CD14-positive monocyte (primary cell): ENCODE data around the gene RHEB. TPM values are rescaled to one million over a fixed set of nuclear protein-coding genes. Genes with fewer than 3 reads are reported as not detected.

Experiments
- DNase-seq, 3 donors: peaks; one replicate each; pipeline ENCODE4 v3.0.0-alpha.2; 2011 to 2022
- H2AFZ ChIP-seq: 2 replicates; pipeline ENCODE4 v1.6.0; 2012; ENCODE audit warnings: mild to moderate bottlenecking, low read depth, low read length, inconsistent platforms; ENCODE audit not compliant: insufficient read depth, poor library complexity, severe bottlenecking
- H3K27ac ChIP-seq, 2 donors: 1 replicate in 1 of 2; 2 replicates in 1 of 2; pipeline ENCODE4 v1.5.1; 2012 to 2013; ENCODE audit warnings: low read length in 2 of 2, control low read depth in 1 of 2, inconsistent platforms in 1 of 2, low read depth in 1 of 2, mild to moderate bottlenecking in 1 of 2
- H3K27me3 ChIP-seq, 2 donors: one replicate each; pipeline versions ENCODE4 v1.6.0 to v1.6.1; 2011 to 2013; ENCODE audit warnings: low read length in 2 of 2; ENCODE audit not compliant: control insufficient read depth in 2 of 2, insufficient read depth in 2 of 2
- H3K36me3 ChIP-seq, 2 donors: replicated peaks in 1 of 2; 1 replicate in 1 of 2; 2 replicates in 1 of 2; pipeline versions ENCODE4 v1.5.1 to v1.6.1; 2012 to 2013; ENCODE audit warnings: low read length in 2 of 2, control low read depth in 1 of 2, inconsistent platforms in 1 of 2, mild to moderate bottlenecking in 1 of 2; ENCODE audit not compliant: insufficient read depth in 2 of 2, control insufficient read depth in 1 of 2
- H3K4me1 ChIP-seq, 2 donors: 1 replicate in 1 of 2; 2 replicates in 1 of 2; pipeline versions ENCODE4 v1.5.1 to v1.6.1; 2012 to 2013; ENCODE audit warnings: low read length in 2 of 2, control low read depth in 1 of 2, inconsistent platforms in 1 of 2, mild to moderate bottlenecking in 1 of 2, moderate library complexity in 1 of 2; ENCODE audit not compliant: insufficient read depth in 2 of 2, control insufficient read depth in 1 of 2
- H3K4me2 ChIP-seq: replicated peaks from 2 replicates; pipeline ENCODE3; 2012; ENCODE audit warnings: low read length, moderate library complexity, mild to moderate bottlenecking; ENCODE audit not compliant: poor library complexity, severe bottlenecking; ENCODE audit errors: extremely low read depth
- H3K4me3 ChIP-seq, 3 experiments: fragments of 200-600 bp in 1 of 3; sonication (generic) in 1 of 3; replicated peaks in 1 of 3; 1 replicate in 2 of 3; 2 replicates in 1 of 3; pipeline ENCODE4 v1.5.1; 2011 to 2013; ENCODE audit warnings: low read length in 3 of 3, mild to moderate bottlenecking in 3 of 3, control low read depth in 2 of 3, low read depth in 2 of 3, inconsistent platforms in 1 of 3, moderate library complexity in 1 of 3
- H3K79me2 ChIP-seq: 2 replicates; pipeline ENCODE4 v1.6.0; 2012; ENCODE audit warnings: mild to moderate bottlenecking, control low read depth, inconsistent platforms, low read length, moderate library complexity; ENCODE audit not compliant: insufficient read depth
- H3K9ac ChIP-seq: 2 replicates; pipeline ENCODE4 v1.6.0; 2017; ENCODE audit warnings: low read length, mild to moderate bottlenecking; ENCODE audit not compliant: insufficient read depth, poor library complexity, severe bottlenecking
- H3K9me3 ChIP-seq, 2 donors: replicated peaks in 1 of 2; 1 replicate in 1 of 2; 2 replicates in 1 of 2; pipeline versions ENCODE4 v1.5.1 to v1.6.1; 2012 to 2013; ENCODE audit warnings: low read length in 2 of 2, control low read depth in 1 of 2; ENCODE audit not compliant: control insufficient read depth in 1 of 2, insufficient read depth in 1 of 2
- H4K20me1 ChIP-seq: 2 replicates; pipeline ENCODE4 v1.6.0; 2012; ENCODE audit warnings: mild to moderate bottlenecking, low read length, control low read depth, moderate library complexity; ENCODE audit not compliant: insufficient read depth
- H3K27ac Mint-ChIP-seq, 7 donors: one replicate each; pipeline ENCODE4 v1.8.0; 2020; ENCODE audit warnings: mild to moderate bottlenecking in 7 of 7, mixed read lengths in 7 of 7, moderate library complexity in 6 of 7, inconsistent platforms in 2 of 7
- H3K27me3 Mint-ChIP-seq, 3 donors: one replicate each; pipeline ENCODE4 v1.8.0; 2021 to 2022; ENCODE audit warnings: low read depth in 3 of 3, mild to moderate bottlenecking in 3 of 3, mixed read lengths in 3 of 3, moderate library complexity in 3 of 3, inconsistent platforms in 1 of 3
- H3K36me3 Mint-ChIP-seq, 2 donors: one replicate each; pipeline ENCODE4 v1.8.0; 2020; ENCODE audit warnings: mixed read lengths in 2 of 2, inconsistent platforms in 1 of 2, mild to moderate bottlenecking in 1 of 2
- H3K4me1 Mint-ChIP-seq: one replicate; pipeline ENCODE4 v1.8.0; 2020; ENCODE audit warnings: mild to moderate bottlenecking, mixed read lengths
- H3K4me3 Mint-ChIP-seq, 2 donors: one replicate each; pipeline ENCODE4 v1.8.0; 2020; ENCODE audit warnings: mild to moderate bottlenecking in 2 of 2, mixed read lengths in 2 of 2, moderate library complexity in 1 of 2
- H3K9me3 Mint-ChIP-seq, 7 donors: one replicate each; pipeline ENCODE4 v1.8.0; 2020 to 2022; ENCODE audit warnings: mixed read lengths in 7 of 7, mild to moderate bottlenecking in 6 of 7, moderate library complexity in 6 of 7, inconsistent platforms in 2 of 7
- CTCF ChIP-seq: fragments of 200-600 bp; IDR thresholded peaks from one replicate; pipeline ENCODE4 v1.8.0; 2022; ENCODE audit warnings: antibody characterized with exemption, mild to moderate bottlenecking
- WGBS: methylation state at CpG from one replicate; pipeline ENCODE4 v1.1.5; 2013; ENCODE audit warnings: missing lambda C conversion rate; ENCODE audit not compliant: insufficient coverage; 5-methylcytosine and 5-hydroxymethylcytosine counted together
- intact Hi-C, 2 donors: fragments of 100-400 bp; cut with micrococcal nuclease; formaldehyde crosslinking; loops; one replicate each; pipeline versions ENCODE4 v1.15.0 to v1.15.1; 2023
- polyA plus RNA-seq, 3 donors: library from polyadenylated mRNA; depleted of rRNA in 1 of 3; unstranded in 2 of 3; stranded (reverse) in 1 of 3; fragments of 300-500 nt in 2 of 3; fragments of >200 nt in 1 of 3; fragmentation: Illumina TruSeq in 2 of 3; gene quantifications; 1 replicate in 2 of 3; 2 replicates in 1 of 3; pipeline ENCODE4 v1.2.3, GENCODE V29; 2012 to 2021

RHEB gene
- polyA plus RNA-seq, 3 donors, result 20.4 to 96.1 (median 95.8) TPM

GRCh38 chr7:151559557-151560183 is 40.0 kb upstream of the RHEB start:
- Histone ChIP-seq H3K9me3 (no peaks in the 10 kb centered on the region), H3K4me3 (no peak overlapping the region), H3K9ac (no peak overlapping the region), H3K36me3 (peaks cover 71 to 93% of the 10 kb centered on the region in 2 donors), H3K4me1 (no peaks in the 10 kb centered on the region), H3K4me2 (no peak overlapping the region), H3K79me2 (no peaks in the 10 kb centered on the region), H3K27me3 (no peaks in the 10 kb centered on the region), H4K20me1 (peaks cover 3% of the 10 kb centered on the region), H2AFZ (no peak overlapping the region), H3K27ac (no peak overlapping the region)
- TF ChIP-seq CTCF, result no peak
- no peak for DNase-seq
- H3K4me1 Mint-ChIP-seq, result no peaks in the 10 kb centered on the region
- H3K27me3 Mint-ChIP-seq, result no peaks in the 10 kb centered on the region
- H3K4me3 Mint-ChIP-seq, result no peak overlapping the region
- peaks cover 78 to 96% of the 10 kb centered on the region in 2 donors for H3K36me3 Mint-ChIP-seq
- intact Hi-C loops, result no loop called here
- H3K27ac Mint-ChIP-seq, result no peak overlapping the region
- 95% methylated on average over 3 of the region's 5 CpGs for WGBS
- H3K9me3 Mint-ChIP-seq, result no peaks in the 10 kb centered on the region

GRCh38 chr7:151558575-151558974 is 38.9 kb upstream of the RHEB start:
- Histone ChIP-seq H3K4me3 (no peak overlapping the region), H3K27me3 (no peaks in the 10 kb centered on the region), H3K36me3 (peaks cover 60 to 82% of the 10 kb centered on the region in 2 donors), H3K4me2 (no peak overlapping the region), H2AFZ (no peak overlapping the region), H3K9ac (no peak overlapping the region), H3K4me1 (no peaks in the 10 kb centered on the region), H3K27ac (no peak overlapping the region), H4K20me1 (peaks cover 8% of the 10 kb centered on the region), H3K79me2 (no peaks in the 10 kb centered on the region), H3K9me3 (no peaks in the 10 kb centered on the region)
- DNase-seq, result no peak
- Mint-ChIP-seq H3K4me1 (no peaks in the 10 kb centered on the region), H3K27me3 (no peaks in the 10 kb centered on the region), H3K4me3 (no peak overlapping the region), H3K36me3 (peaks cover 67 to 85% of the 10 kb centered on the region in 2 donors), H3K9me3 (no peaks in the 10 kb centered on the region), H3K27ac (no peak overlapping the region)
- 100% methylated on average over 3 of the region's 6 CpGs for WGBS
- intact Hi-C loops, result no loop called here
- no peak for TF ChIP-seq CTCF
